ENCODE data around the gene PDE10A.

PDE10A gene

GRCh38 chr6:165584541-165584940 is 78.5 kb downstream of the PDE10A start:
- no peak overlapping the region for H3K4me3 ChIP-seq (ENCODE audit: low read depth, low read length)
- DNase-seq (ENCODE audit: low read depth), result no peak
- no peak for TF ChIP-seq CTCF (IDR thresholded peaks at IDR 0.05; ENCODE audit: low read depth, low read length, missing control alignments)

- no peak for DNase-seq (ENCODE audit: low read depth)
- TF ChIP-seq CTCF (IDR thresholded peaks at IDR 0.05; ENCODE audit: low read depth, low read length, missing control alignments), result no peak
- H3K4me3 ChIP-seq (ENCODE audit: low read depth, low read length), result no peak overlapping the region
These were observed 81.4 kb downstream of the PDE10A start for GRCh38 chr6:165581678-165582077.

- no peak overlapping the region for H3K4me3 ChIP-seq (ENCODE audit: low read depth, low read length)
- DNase-seq (ENCODE audit: low read depth), result no peak
- no peak for TF ChIP-seq CTCF (IDR thresholded peaks at IDR 0.05; ENCODE audit: low read depth, low read length, missing control alignments)
These were observed 82.9 kb downstream of the PDE10A start for GRCh38 chr6:165580136-165580535.

- H3K4me3 ChIP-seq (ENCODE audit: low read depth, low read length), result no peak overlapping the region
- no peak for DNase-seq (ENCODE audit: low read depth)
- no peak for TF ChIP-seq CTCF (IDR thresholded peaks at IDR 0.05; ENCODE audit: low read depth, low read length, missing control alignments)
These were observed 83.9 kb downstream of the PDE10A start for GRCh38 chr6:165579151-165579550.

GRCh38 chr6:165577556-165577955 is 85.5 kb downstream of the PDE10A start:
- no peak for TF ChIP-seq CTCF (IDR thresholded peaks at IDR 0.05; ENCODE audit: low read depth, low read length, missing control alignments)
- H3K4me3 ChIP-seq (ENCODE audit: low read depth, low read length), result no peak overlapping the region
- DNase-seq (ENCODE audit: low read depth), result no peak

- TF ChIP-seq CTCF (IDR thresholded peaks at IDR 0.05; ENCODE audit: low read depth, low read length, missing control alignments), result no peak
- no peak for DNase-seq (ENCODE audit: low read depth)
- no peak overlapping the region for H3K4me3 ChIP-seq (ENCODE audit: low read depth, low read length)
These were observed 87.9 kb downstream of the PDE10A start for GRCh38 chr6:165575158-165575549.

- no peak for DNase-seq (ENCODE audit: low read depth)
- no peak overlapping the region for H3K4me3 ChIP-seq (ENCODE audit: low read depth, low read length)
- no peak for TF ChIP-seq CTCF (IDR thresholded peaks at IDR 0.05; ENCODE audit: low read depth, low read length, missing control alignments)
These were observed 88.6 kb downstream of the PDE10A start for GRCh38 chr6:165574220-165575157.
